Measurements from ENCODE around the gene SMCO3.
A peak's percentile ranks its signal among the peaks of the same experiment; 100 is the strongest.
"Not testable (repeated sequence)": the region's sequence is repeated elsewhere in the genome, so short reads cannot be mapped to it uniquely, and the experiment has no call there.

Gene SMCO3

GRCh38 chr12:14769969-14770495, 44.0 kb downstream of the SMCO3 start:
- H3K27me3 Mint-ChIP-seq (ENCODE audit: low read depth): no peaks in the 10 kb centered on the region
- H3K4me3 Mint-ChIP-seq: peak overlapping the region; percentile 96 to 98 (median 96)
- H3K4me1 Mint-ChIP-seq: peaks cover 36% of the 10 kb centered on the region
- peaks cover 4% of the 10 kb centered on the region for H3K9me3 Mint-ChIP-seq
- peak overlapping the region; percentile 95 to 99 (median 97) for H3K27ac Mint-ChIP-seq
- peak; percentile 74 to 78 (median 77) for TF ChIP-seq CTCF (IDR thresholded peaks at IDR 0.05; ENCODE audit: unreplicated experiment in 3 of 3)
- H3K36me3 Mint-ChIP-seq (ENCODE audit: low read depth): peaks cover 33% of the 10 kb centered on the region

- Mint-ChIP-seq H3K4me3 (peak overlapping the region; percentile 96 to 98 (median 96)), H3K36me3 (ENCODE audit: low read depth) (peaks cover 38% of the 10 kb centered on the region), H3K4me1 (peaks cover 36% of the 10 kb centered on the region), H3K27ac (peak overlapping the region; percentile 95 to 99 (median 97)), H3K9me3 (peaks cover 4% of the 10 kb centered on the region), H3K27me3 (ENCODE audit: low read depth) (no peaks in the 10 kb centered on the region)
- no peak for TF ChIP-seq CTCF (IDR thresholded peaks at IDR 0.05; ENCODE audit: unreplicated experiment in 3 of 3)
Measured at GRCh38 chr12:14769466-14769968, 44.5 kb downstream of the SMCO3 start.

GRCh38 chr12:14768823-14769405, 45.1 kb downstream of the SMCO3 start:
- Mint-ChIP-seq H3K36me3 (ENCODE audit: low read depth) (peaks cover 41% of the 10 kb centered on the region), H3K9me3 (peaks cover 4% of the 10 kb centered on the region), H3K4me3 (peak overlapping the region; percentile 96 to 98 (median 96)), H3K27ac (peak overlapping the region; percentile 95 to 99 (median 97)), H3K27me3 (ENCODE audit: low read depth) (no peaks in the 10 kb centered on the region), H3K4me1 (peaks cover 31% of the 10 kb centered on the region)
- TF ChIP-seq CTCF (IDR thresholded peaks at IDR 0.05; ENCODE audit: unreplicated experiment in 3 of 3): no peak

- no peak for TF ChIP-seq CTCF (IDR thresholded peaks at IDR 0.05; ENCODE audit: unreplicated experiment in 3 of 3)
- Mint-ChIP-seq H3K9me3 (peaks cover 4% of the 10 kb centered on the region), H3K27ac (peak overlapping the region in 2 of 3 experiments; percentile 38 to 97), H3K4me3 (peak overlapping the region; percentile 35 to 96 (median 42)), H3K27me3 (ENCODE audit: low read depth) (no peaks in the 10 kb centered on the region), H3K4me1 (peaks cover 30% of the 10 kb centered on the region), H3K36me3 (ENCODE audit: low read depth) (peaks cover 43% of the 10 kb centered on the region)
Measured at GRCh38 chr12:14767617-14768016, 46.4 kb downstream of the SMCO3 start.

- no peaks in the 10 kb centered on the region for H3K27me3 Mint-ChIP-seq (ENCODE audit: low read depth)
- H3K4me1 Mint-ChIP-seq: peaks cover 25% of the 10 kb centered on the region
- peaks cover 52% of the 10 kb centered on the region for H3K36me3 Mint-ChIP-seq (ENCODE audit: low read depth)
- peak overlapping the region in 2 of 3 experiments; percentile 37 to 66 for H3K27ac Mint-ChIP-seq
- peak overlapping the region; percentile 58 to 64 (median 59) for H3K4me3 Mint-ChIP-seq
- no peak for TF ChIP-seq CTCF (IDR thresholded peaks at IDR 0.05; ENCODE audit: unreplicated experiment in 3 of 3)
- peaks cover 6% of the 10 kb centered on the region for H3K9me3 Mint-ChIP-seq
Measured at GRCh38 chr12:14766649-14767215, 47.2 kb downstream of the SMCO3 start.

GRCh38 chr12:14766020-14766419, 48.0 kb downstream of the SMCO3 start:
- Mint-ChIP-seq H3K36me3 (ENCODE audit: low read depth) (peaks cover 59% of the 10 kb centered on the region), H3K4me1 (peaks cover 20% of the 10 kb centered on the region)
- not testable (repeated sequence) for H3K4me3 Mint-ChIP-seq; H3K27me3 Mint-ChIP-seq (ENCODE audit: low read depth); H3K9me3 Mint-ChIP-seq; H3K27ac Mint-ChIP-seq
